GM13977 (cell line): ENCODE data around the gene ABCC9.

Experiments
- DNase-seq: peaks from one replicate; pipeline ENCODE4 v3.0.0; 2012; ENCODE audit warnings: low spot score
- CTCF ChIP-seq: IDR thresholded peaks from 2 replicates; pipeline ENCODE4 v1.5.1; 2012; ENCODE audit warnings: mild to moderate bottlenecking, control low read depth; ENCODE audit not compliant: insufficient read depth; ENCODE audit errors: extremely low read depth, missing control alignments
- in situ Hi-C: fragments of 300-500 bp; cut with MboI; formaldehyde crosslinking; loops from one replicate; pipeline ENCODE4 v1.12.0; 2022; ENCODE audit warnings: low sequenced_read_pairs, low pct_unique_long_range_greater_than_20kb, mixed read lengths, inconsistent platforms; ENCODE audit not compliant: unreplicated experiment

ABCC9 gene

DNA sequence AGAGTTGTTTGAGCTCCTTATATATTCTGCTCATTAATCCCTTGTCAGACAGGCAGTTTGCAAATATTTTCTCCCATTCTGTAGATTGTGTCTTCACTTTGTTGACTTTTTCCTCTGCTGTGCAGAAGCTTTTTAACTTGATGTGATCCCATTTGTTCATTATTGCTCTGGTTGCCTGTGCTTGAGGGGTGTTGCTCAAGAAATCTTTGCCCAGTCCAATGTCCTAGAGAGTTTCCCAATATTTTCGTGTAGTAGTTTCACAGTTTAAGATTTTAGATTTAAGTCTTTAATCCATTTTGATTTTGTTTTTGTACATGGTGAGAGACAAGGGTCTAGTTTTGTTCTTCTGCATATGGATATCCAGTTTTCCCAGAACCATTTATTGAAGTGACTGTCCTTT lies 19.8 kb downstream of the ABCC9 start:
- TF ChIP-seq CTCF, result no peak
- in situ Hi-C loops, result no loop called here
- DNase-seq, result no peak

GRCh38 chr12:21918456-21918855 lies 22.8 kb downstream of the ABCC9 start:
- in situ Hi-C loops, result no loop called here
- DNase-seq, result no peak
- no peak for TF ChIP-seq CTCF

GRCh38 chr12:21913823-21914222 lies 27.4 kb downstream of the ABCC9 start:
- no peak for TF ChIP-seq CTCF
- no peak for DNase-seq
- in situ Hi-C loops, result no loop called here

DNA sequence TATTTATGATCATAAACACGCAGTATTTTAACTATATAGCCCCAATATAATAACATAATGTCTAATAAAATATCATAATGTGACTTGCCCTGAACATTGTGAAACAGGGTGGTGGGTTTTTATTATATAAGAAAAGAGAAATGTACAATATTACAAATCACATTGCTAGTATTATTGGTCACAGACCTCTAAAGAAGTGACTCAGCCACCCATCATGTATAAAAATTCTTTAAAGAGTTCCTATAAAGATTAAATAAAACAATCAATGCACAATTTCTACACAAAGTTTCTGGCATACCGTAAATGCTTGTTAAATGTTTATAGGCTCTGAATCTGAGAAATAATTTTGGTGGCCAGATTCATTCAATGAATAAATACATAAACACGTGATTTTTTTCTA lies 28.9 kb downstream of the ABCC9 start:
- DNase-seq, result no peak
- no peak for TF ChIP-seq CTCF
- in situ Hi-C loops, result no loop called here

- no peak for DNase-seq
- in situ Hi-C loops, result no loop called here
- no peak for TF ChIP-seq CTCF
Observed at GRCh38 chr12:21911832-21912231, 29.4 kb downstream of the ABCC9 start.

DNA sequence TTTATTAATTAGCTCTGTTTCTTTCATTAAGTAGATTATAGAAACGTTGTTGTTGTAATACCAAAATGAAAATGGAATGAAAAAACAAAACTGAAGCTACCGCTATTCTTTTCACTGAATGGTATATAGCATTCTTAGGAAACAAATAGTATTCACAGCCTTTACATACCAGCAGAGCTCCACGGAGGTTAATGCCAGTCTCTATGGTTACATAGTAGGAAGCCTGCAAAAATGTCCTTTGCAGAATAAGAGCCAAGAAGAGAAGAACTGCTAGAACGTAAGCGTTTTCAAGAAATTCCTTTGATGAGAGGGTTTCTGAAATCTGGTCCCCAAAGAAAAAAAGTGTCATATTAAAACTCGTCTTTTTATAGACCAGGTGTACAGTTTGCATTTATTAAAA lies 30.6 kb downstream of the ABCC9 start:
- DNase-seq, result no peak
- no peak for TF ChIP-seq CTCF
- in situ Hi-C loops, result no loop called here
